K562 (cell line): Measurements from ENCODE around the gene PEX5L. TPM values are rescaled to one million over a fixed set of nuclear protein-coding genes. Genes with fewer than 3 reads are reported as not detected.
"Not testable (repeated sequence)": the region's sequence is repeated elsewhere in the genome, so short reads cannot be mapped to it uniquely, and the experiment has no call there.

ENCODE experiments used
- ATAC-seq: fragments of 200-7000 bp; cut with Tn5 transposase; 3 replicates; pipeline ENCODE4 v1.9.1; 2020; ENCODE audit warnings: moderate library complexity
- BruUV-seq: library from RNA; stranded (reverse); fragments of 400-500 nt; replicated peaks from 2 replicates; lab custom pipeline; 2021; lab: Mats Ljungman, UMichigan
- CTCF ChIA-PET: fragments of 300-600 bp; formaldehyde crosslinking; extraction: SDS; loops from one replicate; lab custom pipeline; 2021; ENCODE audit warnings: low intra/inter-chr PET ratio; lab: Yijun Ruan, JAX
- POLR2A ChIA-PET: fragments of 300-600, 350-650 bp; sonication (Branson Sonifier 250); formaldehyde crosslinking; extraction: SDS; loops from one replicate; lab custom pipeline; 2021; ENCODE audit warnings: antibody characterized with exemption, inconsistent platforms; lab: Yijun Ruan, JAX
- DNase-seq, 4 experiments: peaks; one replicate each; pipeline versions ENCODE4 v3.0.0 to v3.0.0-alpha.2; 2011 to 2018; ENCODE audit warnings: low spot score in 3 of 4, mixed read lengths in 3 of 4; ENCODE audit errors: extremely low read depth in 1 of 4
- FAIRE-seq: peaks from 2 replicates; lab custom pipeline; 2011; peaks lifted over from hg19 to GRCh38; lab: Jason Lieb, UNC
- H2AFZ ChIP-seq: 2 replicates; pipeline ENCODE4 v1.6.0; 2011; ENCODE audit warnings: low read depth, low read length, control low read depth, inconsistent platforms
- H3K27ac ChIP-seq: fragments of 200-600 bp; 3 replicates; pipeline ENCODE4 v1.8.0; 2011; ENCODE audit warnings: low read depth, mild to moderate bottlenecking, control low read depth, inconsistent platforms, low read length, moderate library complexity, mixed read lengths; ENCODE audit errors: extremely low read depth
- H3K27me3 ChIP-seq, 2 experiments: fragments of 300-600 bp in 1 of 2; 2 replicates in 1 of 2; 3 replicates in 1 of 2; pipeline versions ENCODE4 v1.6.0 to v1.8.0; 2011; ENCODE audit warnings: inconsistent platforms in 2 of 2, low read length in 2 of 2, mild to moderate bottlenecking in 1 of 2, mixed read lengths in 1 of 2, moderate library complexity in 1 of 2; ENCODE audit not compliant: control insufficient read depth in 2 of 2, insufficient read depth in 2 of 2
- H3K36me3 ChIP-seq: fragments of 300-600 bp; 3 replicates; pipeline ENCODE4 v1.8.0; 2011; ENCODE audit warnings: mild to moderate bottlenecking, low read length, inconsistent platforms; ENCODE audit not compliant: control insufficient read depth, insufficient read depth
- H3K4me1 ChIP-seq, 2 experiments: fragments of 200-600 bp in 1 of 2; replicated peaks in 1 of 2; 2 replicates in 1 of 2; 3 replicates in 1 of 2; pipeline versions ENCODE4 v1.5.1 to v1.8.0; 2011; ENCODE audit warnings: inconsistent platforms in 2 of 2, low read length in 2 of 2, mild to moderate bottlenecking in 1 of 2, mixed read lengths in 1 of 2, moderate library complexity in 1 of 2; ENCODE audit not compliant: control insufficient read depth in 2 of 2, insufficient read depth in 2 of 2
- H3K4me2 ChIP-seq: 2 replicates; pipeline ENCODE4 v1.6.1; 2011; ENCODE audit warnings: low read length, control low read depth, inconsistent platforms, mixed read lengths; ENCODE audit not compliant: insufficient read depth
- H3K4me3 ChIP-seq: fragments of 200-600 bp; sonication (generic), shearing (Covaris generic); 2 replicates; pipeline ENCODE4 v1.5.1; 2016; ENCODE audit warnings: control low read depth, inconsistent platforms
- H3K79me2 ChIP-seq: fragments of 200-600 bp; 3 replicates; pipeline ENCODE4 v1.8.0; 2011; ENCODE audit warnings: low read length, inconsistent platforms; ENCODE audit not compliant: control insufficient read depth, insufficient read depth
- H3K9ac ChIP-seq, 2 experiments: 2 replicates each; pipeline versions ENCODE4 v1.6.0 to v1.6.1; 2011; ENCODE audit warnings: low read depth in 2 of 2, low read length in 2 of 2, control low read depth in 1 of 2, inconsistent platforms in 1 of 2, mild to moderate bottlenecking in 1 of 2, mixed read lengths in 1 of 2; ENCODE audit not compliant: insufficient read depth in 1 of 2
- H3K9me1 ChIP-seq: one replicate; pipeline ENCODE4 v1.6.0; 2011; ENCODE audit warnings: inconsistent platforms, mild to moderate bottlenecking, low read length, moderate library complexity; ENCODE audit not compliant: control insufficient read depth, insufficient read depth
- H3K9me3 ChIP-seq: replicated peaks from 2 replicates; pipeline ENCODE4 v1.5.1; 2011; ENCODE audit warnings: low read depth, low read length, inconsistent platforms; ENCODE audit not compliant: control insufficient read depth, insufficient read depth
- H4K20me1 ChIP-seq: replicated peaks from 2 replicates; pipeline ENCODE4 v1.6.1; 2011; ENCODE audit warnings: low read length, inconsistent platforms, mixed read lengths; ENCODE audit not compliant: control insufficient read depth, insufficient read depth
- AFF1 ChIP-seq, 2 experiments: fragments of 450-650 bp; IDR thresholded peaks; 2 replicates each; pipeline ENCODE4 v1.6.1; 2018; ENCODE audit warnings: mild to moderate bottlenecking in 2 of 2, low read depth in 1 of 2; ENCODE audit not compliant: partially characterized antibody in 2 of 2
- WGBS: fragments of 100-300 bp; shearing (Covaris generic); methylation state at CpG from one replicate; pipeline ENCODE4 v1.1.6; 2016; ENCODE audit warnings: low coverage, mixed read lengths; ENCODE audit not compliant: insufficient coverage; ENCODE audit errors: missing lambda C conversion rate; 5-methylcytosine and 5-hydroxymethylcytosine counted together
- in situ Hi-C: fragments of 300-500 bp; cut with MboI; formaldehyde crosslinking; loops from 4 replicates; pipeline ENCODE4 v1.15.0; 2018; ENCODE audit warnings: inconsistent platforms, mixed read lengths
- intact Hi-C: fragments of 100-400 bp; cut with micrococcal nuclease; formaldehyde crosslinking; loops from 2 replicates; pipeline ENCODE4 v1.14.2; 2022
- polyA plus RNA-seq, 8 experiments: library from polyadenylated mRNA; depleted of rRNA in 4 of 8; stranded (reverse) in 5 of 8; unstranded in 3 of 8; fragments of >200 nt; fragmentation: Nextera tagmentation in 2 of 8; fragmentation: Illumina TruSeq in 1 of 8; extraction: Ambion mirVana in 2 of 8; extraction: Trizol in 1 of 8; gene quantifications; 2 replicates each; pipeline versions ENCODE4 v1.2.1 to v1.2.3, GENCODE V29; 2011 to 2014; ENCODE audit warnings: inconsistent platforms in 1 of 8, missing spikeins in 1 of 8
- total RNA-seq, 7 experiments: library from RNA; depleted of rRNA in 6 of 7; stranded (reverse); fragments of >200 nt in 6 of 7; fragmentation: Illumina TruSeq in 2 of 7; extraction: Trizol in 2 of 7; gene quantifications; 2 replicates each; pipeline versions ENCODE4 v1.2.1 to v1.2.3, GENCODE V29; 2011 to 2021; ENCODE audit warnings: low replicate concordance in 1 of 7

Gene PEX5L
- total and polyA plus RNA-seq, 9 of the 15 experiments (the other 6 are each of a cell fraction or from before 2014, with no cell fraction given): not detected

GRCh38 chr3:179788996-179789395 is 247.7 kb downstream of the PEX5L start (continued):
- no peak for TF ChIP-seq AFF1 (IDR thresholded peaks at IDR 0.05; ENCODE audit: low read depth in 1 of 2, partially characterized antibody in 2 of 2)

GRCh38 chr3:179782841-179783240 is 253.9 kb downstream of the PEX5L start:
- intact Hi-C loops, CTCF ChIA-PET, FAIRE-seq, BruUV-seq, H3K36me3 ChIP-seq, H3K4me1 ChIP-seq, H3K9me1 ChIP-seq, H3K4me2 ChIP-seq, ATAC-seq, H3K27me3 ChIP-seq, H3K79me2 ChIP-seq, POLR2A ChIA-PET, H3K4me3 ChIP-seq, in situ Hi-C loops, H2AFZ ChIP-seq, DNase-seq, H4K20me1 ChIP-seq, H3K9me3 ChIP-seq, H3K27ac ChIP-seq, H3K9ac ChIP-seq: not testable (repeated sequence)
- 4% methylated on average over 5 of the region's 5 CpGs for WGBS
